Cardiac muscle cell (in vitro differentiated cells and primary cell): Measurements from ENCODE around the gene LANCL2. TPM values are rescaled to one million over a fixed set of nuclear protein-coding genes. Genes with fewer than 3 reads are reported as not detected.
"Not testable (repeated sequence)": the region's sequence is repeated elsewhere in the genome, so short reads cannot be mapped to it uniquely, and the experiment has no call there.

Experiments
- DNase-seq, 2 donors: peaks; one replicate each; pipeline versions ENCODE4 v3.0.0 to v3.0.0-alpha.2; 2010 to 2017; ENCODE audit warnings: low read depth in 1 of 2, low spot score in 1 of 2
- H3K27ac ChIP-seq: fragments of 200-600 bp; sonication (generic); 2 replicates; pipeline ENCODE4 v1.5.1; 2016
- H3K27me3 ChIP-seq: fragments of 200-600 bp; sonication (generic); 2 replicates; pipeline ENCODE4 v1.6.0; 2016; ENCODE audit warnings: control low read depth
- H3K36me3 ChIP-seq: fragments of 200-600 bp; sonication (generic); 2 replicates; pipeline ENCODE4 v1.5.1; 2016; ENCODE audit warnings: control low read depth
- H3K4me1 ChIP-seq: fragments of 200-600 bp; sonication (generic); 2 replicates; pipeline ENCODE4 v1.8.1; 2017; ENCODE audit warnings: low read depth, mild to moderate bottlenecking, mixed run types
- H3K4me3 ChIP-seq: fragments of 200-600 bp; sonication (generic); 2 replicates; pipeline ENCODE4 v1.5.1; 2016; ENCODE audit warnings: mild to moderate bottlenecking
- H3K9me3 ChIP-seq: fragments of 200-600 bp; sonication (generic); 2 replicates; pipeline ENCODE4 v1.5.1; 2017; ENCODE audit warnings: low read depth, mild to moderate bottlenecking, control low read depth
- polyA plus RNA-seq: library from polyadenylated mRNA; unstranded; fragments of >200 nt; fragmentation: Nextera tagmentation; extraction: Ambion mirVana; gene quantifications from 2 replicates; pipeline ENCODE4 v1.2.1, GENCODE V29; 2016
- total RNA-seq: library from RNA; depleted of rRNA; stranded (reverse); fragments of >200 nt; gene quantifications from 2 replicates; pipeline ENCODE4 v1.2.3, GENCODE V29; 2016
- TF ChIP-seq, protein P1 (sequence below): IDR thresholded peaks from 2 replicates; pipeline ENCODE4 v1.5.1; 2012; ENCODE audit warnings: low read depth, mild to moderate bottlenecking, low read length

Gene LANCL2
- total and polyA plus RNA-seq, 2 experiments from 2014 or later, result 13.8 to 18.8 TPM

DNA sequence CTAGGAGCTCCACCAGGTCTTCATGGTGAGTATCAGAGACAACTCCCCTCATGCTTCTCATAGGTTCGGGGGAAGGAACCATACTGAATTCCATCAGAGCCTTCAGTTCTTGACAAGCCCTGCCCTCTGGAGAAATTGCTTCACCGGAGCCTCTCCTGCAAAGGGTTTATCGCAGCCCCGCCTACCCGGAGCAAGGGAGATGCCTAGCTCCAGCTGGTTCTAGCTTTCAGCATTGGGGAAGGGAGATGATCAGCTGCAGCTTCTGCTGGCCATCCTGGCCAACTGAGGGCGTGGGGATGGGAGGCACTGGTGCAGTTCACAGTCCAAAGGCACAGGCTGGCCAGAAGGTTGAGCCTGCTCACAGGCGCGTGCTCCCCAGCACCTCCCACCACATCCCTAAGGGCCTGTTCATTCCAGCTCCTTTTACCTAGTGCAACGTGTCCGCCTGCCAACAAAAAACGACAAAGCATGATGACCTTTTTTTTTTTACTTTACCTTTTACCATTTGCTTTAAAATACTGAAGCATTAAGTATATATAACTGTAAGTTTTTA lies 31.2 kb downstream of the LANCL2 start:
- TF ChIP-seq, protein P1, sequence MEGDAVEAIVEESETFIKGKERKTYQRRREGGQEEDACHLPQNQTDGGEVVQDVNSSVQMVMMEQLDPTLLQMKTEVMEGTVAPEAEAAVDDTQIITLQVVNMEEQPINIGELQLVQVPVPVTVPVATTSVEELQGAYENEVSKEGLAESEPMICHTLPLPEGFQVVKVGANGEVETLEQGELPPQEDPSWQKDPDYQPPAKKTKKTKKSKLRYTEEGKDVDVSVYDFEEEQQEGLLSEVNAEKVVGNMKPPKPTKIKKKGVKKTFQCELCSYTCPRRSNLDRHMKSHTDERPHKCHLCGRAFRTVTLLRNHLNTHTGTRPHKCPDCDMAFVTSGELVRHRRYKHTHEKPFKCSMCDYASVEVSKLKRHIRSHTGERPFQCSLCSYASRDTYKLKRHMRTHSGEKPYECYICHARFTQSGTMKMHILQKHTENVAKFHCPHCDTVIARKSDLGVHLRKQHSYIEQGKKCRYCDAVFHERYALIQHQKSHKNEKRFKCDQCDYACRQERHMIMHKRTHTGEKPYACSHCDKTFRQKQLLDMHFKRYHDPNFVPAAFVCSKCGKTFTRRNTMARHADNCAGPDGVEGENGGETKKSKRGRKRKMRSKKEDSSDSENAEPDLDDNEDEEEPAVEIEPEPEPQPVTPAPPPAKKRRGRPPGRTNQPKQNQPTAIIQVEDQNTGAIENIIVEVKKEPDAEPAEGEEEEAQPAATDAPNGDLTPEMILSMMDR, result no peak
- no peak overlapping the region for H3K4me3 ChIP-seq
- no peak for DNase-seq
- peaks cover 12% of the 10 kb centered on the region for H3K36me3 ChIP-seq
- no peaks in the 10 kb centered on the region for H3K9me3 ChIP-seq
- no peaks in the 10 kb centered on the region for H3K27me3 ChIP-seq
- H3K4me1 ChIP-seq, result no peaks in the 10 kb centered on the region
- H3K27ac ChIP-seq, result no peak overlapping the region

DNA sequence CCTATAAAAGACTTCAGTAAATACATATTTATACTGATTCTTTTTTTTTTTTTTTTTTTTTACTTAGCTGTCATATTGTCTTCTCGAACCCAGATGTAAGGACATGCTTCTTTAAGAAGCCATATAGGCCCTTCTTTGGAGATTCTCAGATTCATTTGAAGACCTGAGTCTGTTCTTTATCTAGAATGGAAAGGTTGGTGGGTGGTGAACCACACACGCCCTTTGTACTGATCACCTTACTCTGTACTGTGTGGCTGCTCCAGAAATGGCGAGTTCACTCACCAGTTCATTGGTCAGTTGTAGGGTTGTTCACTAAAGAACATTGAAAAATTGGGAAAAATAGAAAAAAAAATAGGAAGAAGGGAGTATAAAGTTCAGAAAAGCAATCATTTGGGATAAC lies 32.5 kb downstream of the LANCL2 start:
- Histone ChIP-seq H3K4me1 (no peaks in the 10 kb centered on the region), H3K36me3 (peaks cover 4% of the 10 kb centered on the region), H3K4me3 (no peak overlapping the region), H3K27ac (no peak overlapping the region), H3K27me3 (no peaks in the 10 kb centered on the region), H3K9me3 (no peaks in the 10 kb centered on the region)
- DNase-seq, result no peak
- TF ChIP-seq, protein P1, result no peak

DNA sequence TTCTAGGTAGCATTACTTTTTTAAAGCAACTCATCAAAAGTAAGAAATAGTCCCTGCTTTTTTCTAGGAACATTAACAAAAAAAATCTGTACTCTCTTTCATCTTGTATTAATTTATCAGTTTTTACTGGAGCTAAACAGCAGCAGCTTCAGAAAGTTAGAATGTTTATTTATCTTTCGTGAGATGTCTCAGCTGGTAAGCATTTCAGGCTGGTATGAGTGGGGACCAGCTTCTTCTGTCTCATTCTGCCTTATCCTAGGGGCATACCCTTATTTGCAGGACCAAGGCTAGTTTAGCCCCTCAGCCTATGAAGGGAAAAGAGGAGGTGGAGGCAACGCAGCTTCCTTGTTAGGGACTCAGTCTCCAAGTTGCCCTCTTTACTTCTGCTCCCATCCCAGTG lies 35.1 kb downstream of the LANCL2 start:
- H3K27ac ChIP-seq, result no peak overlapping the region
- DNase-seq, result no peak
- no peak overlapping the region for H3K4me3 ChIP-seq

DNA sequence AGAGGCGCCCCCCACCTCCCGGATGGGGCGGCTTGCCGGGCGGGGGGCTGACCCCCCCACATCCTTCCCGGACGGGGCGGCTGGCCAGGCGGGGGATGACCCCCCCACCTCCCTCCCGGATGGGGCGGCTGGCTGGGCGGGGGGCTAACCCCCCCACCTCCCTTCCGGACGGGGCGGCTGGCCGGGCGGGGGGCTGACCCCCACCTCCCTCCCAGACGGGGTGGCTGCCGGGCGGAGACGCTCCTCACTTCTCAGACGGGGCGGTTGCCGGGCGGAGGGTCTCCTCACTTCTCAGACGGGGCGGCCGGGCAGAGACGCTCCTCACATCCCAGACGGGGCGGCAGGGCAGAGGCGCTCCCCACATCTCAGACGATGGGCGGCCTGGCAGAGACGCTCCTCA lies 37.4 kb downstream of the LANCL2 start:
- H3K9me3 ChIP-seq, DNase-seq, H3K27ac ChIP-seq, H3K4me3 ChIP-seq, H3K36me3 ChIP-seq, H3K4me1 ChIP-seq, H3K27me3 ChIP-seq: not testable (repeated sequence)

More for the DNA sequence above, 35.1 kb downstream of the LANCL2 start:
- Histone ChIP-seq H3K4me1 (no peaks in the 10 kb centered on the region), H3K9me3 (no peaks in the 10 kb centered on the region), H3K36me3 (peaks cover 3% of the 10 kb centered on the region), H3K27me3 (no peaks in the 10 kb centered on the region)
- TF ChIP-seq, protein P1, result no peak

DNA sequence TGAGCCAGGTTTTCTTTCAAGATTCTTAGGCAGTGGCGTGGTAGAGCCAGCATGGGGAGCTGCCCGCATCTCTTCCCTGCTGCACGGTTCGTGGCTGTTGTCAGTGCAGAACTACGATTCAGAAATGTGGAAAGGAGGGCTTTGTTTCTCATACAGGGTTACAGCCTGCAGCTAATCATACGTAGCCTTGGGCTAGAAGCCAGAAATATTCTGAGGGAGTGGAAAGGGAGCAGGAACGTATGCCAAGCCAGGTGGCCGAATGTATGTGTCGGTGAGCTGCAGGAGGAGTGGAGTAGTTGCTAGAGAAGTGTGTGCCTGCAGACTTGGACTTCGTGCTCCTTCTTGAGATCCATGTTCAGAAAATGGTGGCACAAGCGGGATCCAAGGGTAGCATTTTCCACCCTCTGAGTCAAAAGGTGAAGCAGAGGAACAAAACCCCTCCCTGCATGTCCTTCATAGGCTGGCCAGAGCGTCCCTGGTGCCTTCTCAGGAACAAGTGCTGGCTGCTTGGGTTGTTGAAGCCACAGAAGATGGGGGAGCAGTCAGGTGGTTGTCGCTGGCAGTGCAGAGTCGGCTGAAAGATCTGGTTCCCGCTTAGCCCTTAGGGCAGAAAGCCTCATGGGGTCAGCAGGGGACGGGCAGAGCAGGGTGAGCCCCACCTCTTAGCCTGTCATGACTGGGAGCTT lies 40.9 kb downstream of the LANCL2 start:
- TF ChIP-seq, protein P1, result no peak
- H3K27ac ChIP-seq, result no peak overlapping the region
- no peaks in the 10 kb centered on the region for H3K27me3 ChIP-seq
- no peaks in the 10 kb centered on the region for H3K9me3 ChIP-seq
- DNase-seq, result no peak
- H3K36me3 ChIP-seq, result peaks cover 2% of the 10 kb centered on the region
- no peaks in the 10 kb centered on the region for H3K4me1 ChIP-seq
- H3K4me3 ChIP-seq, result no peak overlapping the region

DNA sequence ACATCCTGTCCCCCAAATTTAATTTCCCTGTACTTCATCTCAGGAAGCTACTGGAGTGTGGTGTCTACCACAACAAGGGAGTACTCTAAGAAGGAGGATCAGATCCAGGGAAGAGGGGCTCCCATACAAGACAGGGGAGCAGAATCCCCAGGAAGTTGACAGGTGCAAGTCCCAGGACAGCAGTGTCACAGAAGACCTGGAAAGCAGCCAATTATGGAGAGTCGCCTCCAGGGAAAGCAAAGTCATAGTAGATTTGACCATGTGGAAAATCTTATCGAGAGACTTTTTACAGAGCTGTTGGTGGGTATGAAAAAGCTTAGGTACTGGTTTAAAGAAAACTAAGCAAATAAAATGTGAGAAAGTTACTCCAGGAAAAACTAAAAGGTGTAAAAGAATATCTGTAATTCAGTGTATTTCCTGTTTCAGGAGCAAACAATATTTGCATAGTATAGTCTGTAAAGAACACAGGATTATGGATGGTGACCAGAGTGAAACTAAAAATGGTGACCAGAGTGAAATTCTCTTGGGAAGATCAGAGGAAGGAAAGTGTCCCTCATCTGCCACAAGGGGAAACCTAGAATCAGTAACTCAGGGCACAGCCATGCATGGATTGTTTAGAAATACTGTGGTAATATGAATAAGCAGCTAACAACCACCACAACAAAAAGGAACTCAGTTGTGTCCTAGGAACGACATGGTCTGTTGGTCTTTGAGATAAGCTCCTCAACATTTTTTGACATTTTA lies 44.5 kb downstream of the LANCL2 start:
- TF ChIP-seq, protein P1, result no peak
- Histone ChIP-seq H3K36me3 (peaks cover 13% of the 10 kb centered on the region), H3K9me3 (no peaks in the 10 kb centered on the region), H3K4me1 (no peaks in the 10 kb centered on the region), H3K27ac (no peak overlapping the region), H3K27me3 (no peaks in the 10 kb centered on the region), H3K4me3 (no peak overlapping the region)
- DNase-seq, result peak in 1 of 2 donors; percentile 5
